ENCODE measurements around the gene SCGB3A2.

- TF ChIP-seq POLR2A (IDR thresholded peaks at IDR 0.05) (no peak), CTCF (IDR thresholded peaks at IDR 0.05) (no peak)
These were observed 47.0 kb upstream of the SCGB3A2 start, which contains the start of gene SPINK1 for GRCh38 chr5:147831465-147831864.

All from right lobe of liver (tissue), 4 donors.